K562 (cell line): ENCODE data around the gene BRD4. TPM values are rescaled to one million over a fixed set of nuclear protein-coding genes. Genes with fewer than 3 reads are reported as not detected.

Experiments used
- ARNT ChIP-seq, 2 experiments: fragments of 450-650 bp; IDR thresholded peaks; 2 replicates each; pipeline ENCODE4 v1.6.1; 2016; ENCODE audit warnings: mild to moderate bottlenecking in 1 of 2
- CLOCK ChIP-seq: fragments of 250-450 bp; sonication (Bioruptor Pico); IDR thresholded peaks from 2 replicates; pipeline ENCODE4 v1.4.0; 2020; ENCODE audit warnings: mild to moderate bottlenecking, moderate library complexity, borderline replicate concordance
- ESRRA ChIP-seq: fragments of 450-650 bp; IDR thresholded peaks from 2 replicates; pipeline ENCODE4 v1.6.1; 2014; ENCODE audit warnings: low read depth, mild to moderate bottlenecking, moderate library complexity, borderline replicate concordance
- FOSL1 ChIP-seq: fragments of 200-800 bp; sonication (Bioruptor generic); conservative IDR thresholded peaks from 2 replicates; pipeline ENCODE4 v1.6.1; 2016; ENCODE audit warnings: missing genetic modification characterization, missing compliant biosample characterization
- GABPB1 ChIP-seq: sonication (generic); formaldehyde crosslinking; IDR thresholded peaks from 2 replicates; pipeline ENCODE4 v1.8.0; 2022; ENCODE audit warnings: mild to moderate bottlenecking, missing genetic modification reagents
- JUN ChIP-seq, 2 experiments: sonication (generic) in 1 of 2; formaldehyde crosslinking in 1 of 2; IDR thresholded peaks; 2 replicates each; pipeline versions ENCODE4 v1.6.1 to v1.8.0; 2012 to 2022; ENCODE audit warnings: borderline replicate concordance in 2 of 2, mild to moderate bottlenecking in 2 of 2, improper control_type of control experiment in 1 of 2, low read depth in 1 of 2, low read length in 1 of 2, missing genetic modification reagents in 1 of 2
- JUNB ChIP-seq: fragments of 450-650 bp; formaldehyde crosslinking; conservative IDR thresholded peaks from 2 replicates; pipeline ENCODE4 v1.4.0; 2020; ENCODE audit warnings: mild to moderate bottlenecking
- MAFK ChIP-seq: IDR thresholded peaks from 2 replicates; pipeline ENCODE4 v1.6.1; 2011; ENCODE audit warnings: low read length, improper control_type of control experiment
- NR2C1 ChIP-seq, 2 experiments: fragments of 450-650 bp; IDR thresholded peaks; 2 replicates each; pipeline ENCODE4 v1.6.1; 2017; ENCODE audit warnings: mild to moderate bottlenecking in 2 of 2, antibody characterized with exemption in 1 of 2, inconsistent platforms in 1 of 2, missing compliant biosample characterization in 1 of 2, missing genetic modification characterization in 1 of 2
- NR3C1 ChIP-seq: sonication (generic); formaldehyde crosslinking; IDR thresholded peaks from 2 replicates; pipeline ENCODE4 v1.8.1; 2022; ENCODE audit warnings: missing genetic modification reagents
- RBFOX2 ChIP-seq: fragments of 200-400 bp; formaldehyde crosslinking; IDR thresholded peaks from 2 replicates; pipeline ENCODE4 v1.6.1; 2017; ENCODE audit warnings: low read depth, mild to moderate bottlenecking, low read length, moderate library complexity
- SMARCA5 ChIP-seq: fragments of 450-650 bp; IDR thresholded peaks from 2 replicates; pipeline ENCODE4 v1.6.1; 2016
- SP1 ChIP-seq: sonication (generic); formaldehyde crosslinking; IDR thresholded peaks from 2 replicates; pipeline ENCODE4 v1.8.1; 2022; ENCODE audit warnings: mild to moderate bottlenecking, missing genetic modification reagents
- SP2 ChIP-seq: IDR thresholded peaks from 2 replicates; pipeline ENCODE4 v1.6.1; 2011; ENCODE audit warnings: mild to moderate bottlenecking, low read depth, low read length, moderate library complexity; ENCODE audit not compliant: poor library complexity, severe bottlenecking; ENCODE audit errors: extremely low read depth
- USF1 ChIP-seq: sonication (generic); formaldehyde crosslinking; IDR thresholded peaks from 2 replicates; pipeline ENCODE4 v1.9.0; 2022; ENCODE audit warnings: mild to moderate bottlenecking, missing genetic modification reagents
- ZBTB33 ChIP-seq: sonication (generic); formaldehyde crosslinking; IDR thresholded peaks from 2 replicates; pipeline ENCODE4 v1.8.1; 2023; ENCODE audit warnings: mild to moderate bottlenecking, missing genetic modification reagents
- ZNF124 ChIP-seq: sonication (generic); formaldehyde crosslinking; IDR thresholded peaks from 2 replicates; pipeline ENCODE4 v1.8.1; 2022; ENCODE audit warnings: missing genetic modification reagents
- ZNF277 ChIP-seq: fragments of 250-450 bp; sonication (Bioruptor Pico); IDR thresholded peaks from 2 replicates; pipeline ENCODE4 v1.8.0; 2022; ENCODE audit warnings: inconsistent platforms, mild to moderate bottlenecking, moderate library complexity, borderline replicate concordance
- polyA plus RNA-seq, 8 experiments: library from polyadenylated mRNA; depleted of rRNA in 4 of 8; stranded (reverse) in 5 of 8; unstranded in 3 of 8; fragments of >200 nt; fragmentation: Nextera tagmentation in 2 of 8; fragmentation: Illumina TruSeq in 1 of 8; extraction: Ambion mirVana in 2 of 8; extraction: Trizol in 1 of 8; gene quantifications; 2 replicates each; pipeline versions ENCODE4 v1.2.1 to v1.2.3, GENCODE V29; 2011 to 2014; ENCODE audit warnings: inconsistent platforms in 1 of 8, missing spikeins in 1 of 8
- total RNA-seq, 7 experiments: library from RNA; depleted of rRNA in 6 of 7; stranded (reverse); fragments of >200 nt in 6 of 7; fragmentation: Illumina TruSeq in 2 of 7; extraction: Trizol in 2 of 7; gene quantifications; 2 replicates each; pipeline versions ENCODE4 v1.2.1 to v1.2.3, GENCODE V29; 2011 to 2021; ENCODE audit warnings: low replicate concordance in 1 of 7

BRD4 gene
- total and polyA plus RNA-seq, 9 of the 15 experiments (the other 6 are each of a cell fraction or from before 2014, with no cell fraction given), result 1.8 to 105 (median 15.6) TPM

- TF ChIP-seq FOSL1 (tag), result 0 out of 2 replicates have a peak, but pooled peaks have one; percentile 19
- TF ChIP-seq ESRRA, result no peak; the same call in 1 of the 2 replicates
- no peak for TF ChIP-seq ZNF277
- TF ChIP-seq JUNB (CRISPR knock-in tag), result no peak
- peak; percentile 90 for TF ChIP-seq RBFOX2
- no peak for TF ChIP-seq SMARCA5
- 0 out of 2 replicates have a peak, but pooled peaks have one; percentile 18 for TF ChIP-seq USF1 (CRISPR knock-in tag)
- peak; percentile 30; the same call in 1 of the 2 replicates for TF ChIP-seq ZBTB33 (CRISPR knock-in tag)
- TF ChIP-seq NR2C1 (IDR thresholded peaks at IDR 0.05), result no peak
- TF ChIP-seq NR2C1 (tag; IDR thresholded peaks at IDR 0.05), result peak; percentile 75
- peak; percentile 88 for TF ChIP-seq SP2
- TF ChIP-seq GABPB1 (CRISPR knock-in tag), result peak; percentile 71
- TF ChIP-seq CLOCK (CRISPR knock-in tag), result no peak
- 0 out of 2 replicates have a peak, but pooled peaks have one; percentile 41 for TF ChIP-seq NR3C1 (CRISPR knock-in tag)
- TF ChIP-seq SP1 (CRISPR knock-in tag), result peak; percentile 37; the same call in 1 of the 2 replicates
- TF ChIP-seq ARNT (IDR thresholded peaks at IDR 0.05), result no peak
- peak; percentile 20; the same call in 1 of the 2 replicates for TF ChIP-seq JUN (IDR thresholded peaks at IDR 0.05; ENCODE audit: borderline replicate concordance, low read depth, low read length)
- TF ChIP-seq JUN (CRISPR knock-in tag; IDR thresholded peaks at IDR 0.05; ENCODE audit: borderline replicate concordance), result no peak
- no peak for TF ChIP-seq MAFK
- 0 out of 2 replicates have a peak, but pooled peaks have one; percentile 21 for TF ChIP-seq ZNF124 (CRISPR knock-in tag)
Measured at GRCh38 chr19:15379083-15379998, 47.0 kb upstream of the BRD4 start, which contains the start of gene AKAP8 (continued).
